Activated B cell treated with CpG ODN at 0.5 μM for 24 hours (primary cell): ENCODE data around the gene PCLO. TPM values are rescaled to one million over a fixed set of nuclear protein-coding genes. Genes with fewer than 3 reads are reported as not detected.

ENCODE experiments used
- ATAC-seq: fragments of 200-7000 bp; cut with Tn5 transposase; one replicate; pipeline ENCODE4 v1.10.0; 2021; ENCODE audit warnings: low read depth, mild to moderate bottlenecking, moderate library complexity
- CTCF ChIA-PET: fragments of 350-600 bp; sonication (Branson Sonifier 250); formaldehyde crosslinking; loops from one replicate; lab custom pipeline; 2021; ENCODE audit warnings: antibody characterized with exemption; lab: Charles Lee
- POLR2A ChIA-PET: fragments of 350-600 bp; sonication (Branson Sonifier 250); formaldehyde crosslinking; loops from one replicate; lab custom pipeline; 2021; ENCODE audit warnings: antibody characterized with exemption; lab: Charles Lee
- DNase-seq: peaks from one replicate; pipeline ENCODE4 v3.0.0; 2022
- H3K27ac Mint-ChIP-seq: one replicate; pipeline ENCODE4 v1.8.0; 2020; ENCODE audit warnings: mixed read lengths
- H3K27me3 Mint-ChIP-seq: one replicate; pipeline ENCODE4 v1.8.0; 2021; ENCODE audit warnings: mixed read lengths
- H3K36me3 Mint-ChIP-seq: one replicate; pipeline ENCODE4 v1.8.0; 2021; ENCODE audit warnings: low read depth, mixed read lengths
- H3K4me1 Mint-ChIP-seq: one replicate; pipeline ENCODE4 v1.8.0; 2021; ENCODE audit warnings: mixed read lengths
- H3K4me3 Mint-ChIP-seq: one replicate; pipeline ENCODE4 v1.8.0; 2020; ENCODE audit warnings: mild to moderate bottlenecking, mixed read lengths
- H3K9me3 Mint-ChIP-seq: one replicate; pipeline ENCODE4 v1.8.0; 2020; ENCODE audit warnings: mixed read lengths
- CTCF ChIP-seq: fragments of 200-600 bp; IDR thresholded peaks from one replicate; pipeline ENCODE4 v1.8.0; 2022; ENCODE audit warnings: antibody characterized with exemption, mild to moderate bottlenecking
- intact Hi-C: fragments of 100-400 bp; cut with micrococcal nuclease; formaldehyde crosslinking; loops from one replicate; pipeline ENCODE4 v1.15.1; 2024
- total RNA-seq: library from RNA; stranded (reverse); gene quantifications from 2 replicates; pipeline ENCODE4 v1.2.3, GENCODE V29; 2022

The PCLO gene, protein sequence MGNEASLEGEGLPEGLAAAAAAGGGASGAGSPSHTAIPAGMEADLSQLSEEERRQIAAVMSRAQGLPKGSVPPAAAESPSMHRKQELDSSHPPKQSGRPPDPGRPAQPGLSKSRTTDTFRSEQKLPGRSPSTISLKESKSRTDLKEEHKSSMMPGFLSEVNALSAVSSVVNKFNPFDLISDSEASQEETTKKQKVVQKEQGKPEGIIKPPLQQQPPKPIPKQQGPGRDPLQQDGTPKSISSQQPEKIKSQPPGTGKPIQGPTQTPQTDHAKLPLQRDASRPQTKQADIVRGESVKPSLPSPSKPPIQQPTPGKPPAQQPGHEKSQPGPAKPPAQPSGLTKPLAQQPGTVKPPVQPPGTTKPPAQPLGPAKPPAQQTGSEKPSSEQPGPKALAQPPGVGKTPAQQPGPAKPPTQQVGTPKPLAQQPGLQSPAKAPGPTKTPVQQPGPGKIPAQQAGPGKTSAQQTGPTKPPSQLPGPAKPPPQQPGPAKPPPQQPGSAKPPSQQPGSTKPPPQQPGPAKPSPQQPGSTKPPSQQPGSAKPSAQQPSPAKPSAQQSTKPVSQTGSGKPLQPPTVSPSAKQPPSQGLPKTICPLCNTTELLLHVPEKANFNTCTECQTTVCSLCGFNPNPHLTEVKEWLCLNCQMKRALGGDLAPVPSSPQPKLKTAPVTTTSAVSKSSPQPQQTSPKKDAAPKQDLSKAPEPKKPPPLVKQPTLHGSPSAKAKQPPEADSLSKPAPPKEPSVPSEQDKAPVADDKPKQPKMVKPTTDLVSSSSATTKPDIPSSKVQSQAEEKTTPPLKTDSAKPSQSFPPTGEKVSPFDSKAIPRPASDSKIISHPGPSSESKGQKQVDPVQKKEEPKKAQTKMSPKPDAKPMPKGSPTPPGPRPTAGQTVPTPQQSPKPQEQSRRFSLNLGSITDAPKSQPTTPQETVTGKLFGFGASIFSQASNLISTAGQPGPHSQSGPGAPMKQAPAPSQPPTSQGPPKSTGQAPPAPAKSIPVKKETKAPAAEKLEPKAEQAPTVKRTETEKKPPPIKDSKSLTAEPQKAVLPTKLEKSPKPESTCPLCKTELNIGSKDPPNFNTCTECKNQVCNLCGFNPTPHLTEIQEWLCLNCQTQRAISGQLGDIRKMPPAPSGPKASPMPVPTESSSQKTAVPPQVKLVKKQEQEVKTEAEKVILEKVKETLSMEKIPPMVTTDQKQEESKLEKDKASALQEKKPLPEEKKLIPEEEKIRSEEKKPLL (N-terminal part only)
- 0.05 and 0.07 TPM in 2 replicates for total RNA-seq

GRCh38 chr7:83162402-83163256 lies at the start of gene PCLO:
Gene PCLO, minus strand, starts transcription at chr7:83162884. Its CDS starts 292 bp downstream, at chr7:83162592.
- H3K4me3 Mint-ChIP-seq, result peak within 1 kb of the TSS; percentile 62
- no peak for TF ChIP-seq CTCF
- CTCF ChIA-PET, result no interaction called here

GRCh38 chr7:83211685-83212084 lies 49.0 kb upstream of the PCLO start:
- no peak for ATAC-seq
- TF ChIP-seq CTCF, result no peak
- no peaks in the 10 kb centered on the region for H3K27me3 Mint-ChIP-seq
- no peaks in the 10 kb centered on the region for H3K4me1 Mint-ChIP-seq
- H3K9me3 Mint-ChIP-seq, result peaks cover 2% of the 10 kb centered on the region
- no peaks in the 10 kb centered on the region for H3K36me3 Mint-ChIP-seq
- H3K4me3 Mint-ChIP-seq, result no peak overlapping the region
- intact Hi-C loops, result no loop called here
- ChIA-PET POLR2A (no interaction called here), CTCF (no interaction called here)
- no peak for DNase-seq
- H3K27ac Mint-ChIP-seq, result no peak overlapping the region

More at GRCh38 chr7:83162402-83163256, at the start of gene PCLO:
- Mint-ChIP-seq H3K27ac (no peak within 1 kb of the TSS), H3K9me3 (no peaks in the 10 kb centered on the region), H3K4me1 (peaks cover 5% of the 10 kb centered on the region), H3K27me3 (peaks cover 8% of the 10 kb centered on the region), H3K36me3 (no peaks in the 10 kb centered on the region)
- intact Hi-C loops, result no loop called here
- peak; percentile 21 for DNase-seq
- peak; percentile 80 for ATAC-seq
- POLR2A ChIA-PET, result no interaction called here

- Mint-ChIP-seq H3K9me3 (peaks cover 2% of the 10 kb centered on the region), H3K27ac (no peak overlapping the region), H3K4me3 (no peak overlapping the region), H3K36me3 (no peaks in the 10 kb centered on the region), H3K27me3 (no peaks in the 10 kb centered on the region), H3K4me1 (no peaks in the 10 kb centered on the region)
- intact Hi-C loops, result no loop called here
- TF ChIP-seq CTCF, result no peak
- POLR2A ChIA-PET, result no interaction called here
- DNase-seq, result no peak
- ATAC-seq, result no peak
- CTCF ChIA-PET, result no interaction called here
Observed at GRCh38 chr7:83210479-83210878, 47.8 kb upstream of the PCLO start.

- POLR2A ChIA-PET, result no interaction called here
- Mint-ChIP-seq H3K9me3 (peaks cover 6% of the 10 kb centered on the region), H3K4me1 (no peaks in the 10 kb centered on the region), H3K27me3 (no peaks in the 10 kb centered on the region), H3K36me3 (no peaks in the 10 kb centered on the region), H3K4me3 (no peak overlapping the region), H3K27ac (no peak overlapping the region)
- CTCF ChIA-PET, result no interaction called here
- ATAC-seq (no peak), DNase-seq (no peak)
- TF ChIP-seq CTCF, result no peak
- intact Hi-C loops, result no loop called here
Observed at GRCh38 chr7:83204715-83205114, 42.0 kb upstream of the PCLO start.
